Heart left ventricle (tissue), 13 donors: ENCODE results near the gene BOD1L1.

Experiments used
- CTCF ChIP-seq, 12 donors: fragments of 200-600 bp; sonication (generic) in 4 of 12; IDR thresholded peaks; one replicate each; pipeline versions ENCODE4 v1.5.0 to v1.8.0; 2018 to 2022; ENCODE audit warnings: antibody characterized with exemption in 12 of 12, mild to moderate bottlenecking in 5 of 12
- POLR2A ChIP-seq, 2 donors: fragments of 450-650 bp; IDR thresholded peaks; one replicate each; pipeline ENCODE4 v1.6.1; 2017; ENCODE audit warnings: antibody characterized with exemption in 2 of 2, mild to moderate bottlenecking in 2 of 2, moderate library complexity in 2 of 2
- donor health status: ischemic (EF 13 %, LVEDD 7.1; RV severe dilation, severe dysfunction).
- donor health status: DM: no; HTN: yes; CAD: no.
- donor health status: DM: no; HTN: no; CAD: no.
- donor health status: ischemic (EF 25% LVEDD 6.9; RV normal size, moderate dysfunction).
- donor health status: ischemic (EF 25% LVEDD 5.7; RV mildly dilated, moderate dysfunction).
- donor health status: ischemic (EF 35%, LVEDD 5.7; RV mildly dilated, moderate dysfunction).
- donor health status: nonischemic (EF 11% LVEDD 7.7; RV severe dilation, severe dysfunction).
- donor health status: DM: yes; HTN: yes; CAD: no.
- donor health status: PGD.
- donor health status: ischemic (EF 29% LVEDD 5.4; RV normal size, mild dysfunction).
- donor health status: nonischemic (EF 23%, LVEDD 6.1; RV moderate dilation, normal function).

- no peak for TF ChIP-seq CTCF (IDR thresholded peaks at IDR 0.05)
- no peak for TF ChIP-seq POLR2A (IDR thresholded peaks at IDR 0.05)
Observed at GRCh38 chr4:13555325-13555724, 72.2 kb downstream of the BOD1L1 start.
